ENCODE data around the gene JAZF1. TPM values are rescaled to one million over a fixed set of nuclear protein-coding genes. Genes with fewer than 3 reads are reported as not detected.

JAZF1 gene
- total RNA-seq, 2 experiments from 2014 or later, result 2.8 to 3.3 TPM

GRCh38 chr7:28142650-28143049 lies 37.9 kb downstream of the JAZF1 start:
- ChIA-PET CTCF (interaction anchor here (0.7 kb wide), 1 partner anchor 46 kb away, joined by 3 read pairs; no protein-coding TSS in a partner anchor), POLR2A (no interaction called here)
- no peaks in the 10 kb centered on the region for H3K9me3 Mint-ChIP-seq (ENCODE audit: insufficient read depth)
- H3K27me3 Mint-ChIP-seq (ENCODE audit: low read depth), result no peaks in the 10 kb centered on the region
- H3K27ac Mint-ChIP-seq, result no peak overlapping the region
- H3K36me3 Mint-ChIP-seq (ENCODE audit: low read depth), result no peaks in the 10 kb centered on the region
- no peak overlapping the region for H3K4me3 Mint-ChIP-seq
- DNase-seq, result no peak
- no peaks in the 10 kb centered on the region for H3K4me1 Mint-ChIP-seq (ENCODE audit: low read depth)
- ATAC-seq, result no peak

- H3K36me3 Mint-ChIP-seq (ENCODE audit: low read depth), result no peaks in the 10 kb centered on the region
- ChIA-PET POLR2A (interaction anchor here (0.7 kb wide), 1 partner anchor 949 kb away, joined by 3 read pairs; no protein-coding TSS in a partner anchor), CTCF (no interaction called here)
- no peak overlapping the region for H3K27ac Mint-ChIP-seq
- no peaks in the 10 kb centered on the region for H3K4me1 Mint-ChIP-seq (ENCODE audit: low read depth)
- ATAC-seq, result no peak
- no peaks in the 10 kb centered on the region for H3K9me3 Mint-ChIP-seq (ENCODE audit: insufficient read depth)
- no peak overlapping the region for H3K4me3 Mint-ChIP-seq
- H3K27me3 Mint-ChIP-seq (ENCODE audit: low read depth), result no peaks in the 10 kb centered on the region
- no peak for DNase-seq
These were observed 39.6 kb downstream of the JAZF1 start for GRCh38 chr7:28140979-28141378.

- Mint-ChIP-seq H3K27me3 (ENCODE audit: low read depth) (no peaks in the 10 kb centered on the region), H3K27ac (no peak overlapping the region), H3K36me3 (ENCODE audit: low read depth) (no peaks in the 10 kb centered on the region), H3K4me1 (ENCODE audit: low read depth) (no peaks in the 10 kb centered on the region), H3K4me3 (no peak overlapping the region), H3K9me3 (ENCODE audit: insufficient read depth) (no peaks in the 10 kb centered on the region)
- ATAC-seq (no peak), DNase-seq (no peak)
- ChIA-PET CTCF (no interaction called here), POLR2A (no interaction called here)
These were observed 41.8 kb downstream of the JAZF1 start for GRCh38 chr7:28138837-28139236.

GRCh38 chr7:28137463-28137862 lies 43.1 kb downstream of the JAZF1 start:
- Mint-ChIP-seq H3K36me3 (ENCODE audit: low read depth) (no peaks in the 10 kb centered on the region), H3K4me3 (no peak overlapping the region), H3K9me3 (ENCODE audit: insufficient read depth) (no peaks in the 10 kb centered on the region), H3K27ac (no peak overlapping the region), H3K4me1 (ENCODE audit: low read depth) (no peaks in the 10 kb centered on the region), H3K27me3 (ENCODE audit: low read depth) (no peaks in the 10 kb centered on the region)
- ATAC-seq (no peak), DNase-seq (no peak)
- POLR2A ChIA-PET, result no interaction called here
- CTCF ChIA-PET, result no interaction called here

- CTCF ChIA-PET, result no interaction called here
- Mint-ChIP-seq H3K9me3 (ENCODE audit: insufficient read depth) (no peaks in the 10 kb centered on the region), H3K4me1 (ENCODE audit: low read depth) (no peaks in the 10 kb centered on the region), H3K27me3 (ENCODE audit: low read depth) (no peaks in the 10 kb centered on the region), H3K4me3 (no peak overlapping the region), H3K27ac (no peak overlapping the region), H3K36me3 (ENCODE audit: low read depth) (no peaks in the 10 kb centered on the region)
- DNase-seq, result no peak
- no peak for ATAC-seq
- POLR2A ChIA-PET, result no interaction called here
These were observed 43.7 kb downstream of the JAZF1 start for GRCh38 chr7:28136885-28137284.

- DNase-seq (no peak), ATAC-seq (no peak)
- ChIA-PET POLR2A (no interaction called here), CTCF (interaction anchor here (1.5 kb wide), 1 partner anchor 75 kb away, joined by 4 read pairs; no protein-coding TSS in a partner anchor)
- H3K36me3 Mint-ChIP-seq (ENCODE audit: low read depth), result no peaks in the 10 kb centered on the region
- no peak overlapping the region for H3K27ac Mint-ChIP-seq
- H3K9me3 Mint-ChIP-seq (ENCODE audit: insufficient read depth), result no peaks in the 10 kb centered on the region
- no peaks in the 10 kb centered on the region for H3K4me1 Mint-ChIP-seq (ENCODE audit: low read depth)
- no peak overlapping the region for H3K4me3 Mint-ChIP-seq
- no peaks in the 10 kb centered on the region for H3K27me3 Mint-ChIP-seq (ENCODE audit: low read depth)
These were observed 44.2 kb downstream of the JAZF1 start for GRCh38 chr7:28136420-28136819.

GRCh38 chr7:28135760-28136159 lies 44.8 kb downstream of the JAZF1 start:
- Mint-ChIP-seq H3K27ac (no peak overlapping the region), H3K36me3 (ENCODE audit: low read depth) (no peaks in the 10 kb centered on the region), H3K4me3 (no peak overlapping the region), H3K27me3 (ENCODE audit: low read depth) (no peaks in the 10 kb centered on the region), H3K9me3 (ENCODE audit: insufficient read depth) (no peaks in the 10 kb centered on the region), H3K4me1 (ENCODE audit: low read depth) (no peaks in the 10 kb centered on the region)
- no peak for DNase-seq
- POLR2A ChIA-PET, result no interaction called here
- CTCF ChIA-PET, result interaction anchor here (1.0 to 1.5 kb wide), 2 partner anchors 39 to 74 kb away, joined by 4 read pairs; no protein-coding TSS in a partner anchor
- ATAC-seq, result no peak

GRCh38 chr7:28135315-28135714 lies 45.3 kb downstream of the JAZF1 start:
- ChIA-PET POLR2A (no interaction called here), CTCF (interaction anchor here (1.0 to 1.5 kb wide), 2 partner anchors 38 to 74 kb away, joined by 4 read pairs; no protein-coding TSS in a partner anchor)
- Mint-ChIP-seq H3K4me1 (ENCODE audit: low read depth) (no peaks in the 10 kb centered on the region), H3K27me3 (ENCODE audit: low read depth) (no peaks in the 10 kb centered on the region), H3K27ac (no peak overlapping the region), H3K9me3 (ENCODE audit: insufficient read depth) (no peaks in the 10 kb centered on the region), H3K36me3 (ENCODE audit: low read depth) (no peaks in the 10 kb centered on the region), H3K4me3 (no peak overlapping the region)
- ATAC-seq, result no peak
- no peak for DNase-seq

- no peaks in the 10 kb centered on the region for H3K27me3 Mint-ChIP-seq (ENCODE audit: low read depth)
These were observed 46.7 kb downstream of the JAZF1 start for GRCh38 chr7:28133872-28134271.

GRCh38 chr7:28132959-28133870 lies 47.4 kb downstream of the JAZF1 start:
- POLR2A ChIA-PET, result no interaction called here
- DNase-seq, result no peak
- CTCF ChIA-PET, result interaction anchor here (1.4 kb wide), 1 partner anchor 54 kb away, joined by 3 read pairs; no protein-coding TSS in a partner anchor
- no peak overlapping the region for H3K4me3 Mint-ChIP-seq
- no peaks in the 10 kb centered on the region for H3K4me1 Mint-ChIP-seq (ENCODE audit: low read depth)
- no peaks in the 10 kb centered on the region for H3K9me3 Mint-ChIP-seq (ENCODE audit: insufficient read depth)
- H3K27ac Mint-ChIP-seq, result no peak overlapping the region
- H3K36me3 Mint-ChIP-seq (ENCODE audit: low read depth), result no peaks in the 10 kb centered on the region
- no peaks in the 10 kb centered on the region for H3K27me3 Mint-ChIP-seq (ENCODE audit: low read depth)
- no peak for ATAC-seq

More at GRCh38 chr7:28133872-28134271, 46.7 kb downstream of the JAZF1 start:
- ChIA-PET POLR2A (no interaction called here), CTCF (no interaction called here)
- no peaks in the 10 kb centered on the region for H3K9me3 Mint-ChIP-seq (ENCODE audit: insufficient read depth)
- H3K27ac Mint-ChIP-seq, result no peak overlapping the region
- no peak overlapping the region for H3K4me3 Mint-ChIP-seq
- no peaks in the 10 kb centered on the region for H3K36me3 Mint-ChIP-seq (ENCODE audit: low read depth)
- H3K4me1 Mint-ChIP-seq (ENCODE audit: low read depth), result no peaks in the 10 kb centered on the region
- DNase-seq, result no peak
- ATAC-seq, result no peak

- H3K27ac Mint-ChIP-seq, result no peak overlapping the region
- no peaks in the 10 kb centered on the region for H3K36me3 Mint-ChIP-seq (ENCODE audit: low read depth)
- no peak for ATAC-seq
- no peaks in the 10 kb centered on the region for H3K27me3 Mint-ChIP-seq (ENCODE audit: low read depth)
- no peaks in the 10 kb centered on the region for H3K9me3 Mint-ChIP-seq (ENCODE audit: insufficient read depth)
- H3K4me1 Mint-ChIP-seq (ENCODE audit: low read depth), result no peaks in the 10 kb centered on the region
- CTCF ChIA-PET, result interaction anchor here (0.6 to 0.8 kb wide), 2 partner anchors 33 to 730 kb away, joined by 3 read pairs; no protein-coding TSS in a partner anchor
- POLR2A ChIA-PET, result no interaction called here
- no peak for DNase-seq
- H3K4me3 Mint-ChIP-seq, result no peak overlapping the region
These were observed 50.3 kb downstream of the JAZF1 start for GRCh38 chr7:28130277-28130676.

- ChIA-PET CTCF (no interaction called here), POLR2A (no interaction called here)
- Mint-ChIP-seq H3K36me3 (ENCODE audit: low read depth) (no peaks in the 10 kb centered on the region), H3K27me3 (ENCODE audit: low read depth) (no peaks in the 10 kb centered on the region), H3K4me1 (ENCODE audit: low read depth) (peaks cover 4% of the 10 kb centered on the region), H3K27ac (no peak overlapping the region), H3K9me3 (ENCODE audit: insufficient read depth) (no peaks in the 10 kb centered on the region), H3K4me3 (no peak overlapping the region)
- ATAC-seq (no peak), DNase-seq (no peak)
These were observed 52.0 kb downstream of the JAZF1 start for GRCh38 chr7:28128608-28129007.
